HG03175 (cell line): ENCODE results near the gene POLR2L.
A peak's percentile ranks its signal among the peaks of the same experiment; 100 is the strongest.

Experiments
- ATAC-seq: cut with Tn5 transposase; IDR thresholded peaks from one replicate; pipeline ENCODE4 v1.9.1; 2021; ENCODE audit warnings: mild to moderate bottlenecking, moderate library complexity; ENCODE audit not compliant: unreplicated experiment

POLR2L gene

GRCh38 chr11:797296-798092 is 44.8 kb downstream of the POLR2L start:
- ATAC-seq: peak; percentile 44

GRCh38 chr11:796565-797295 is 45.6 kb downstream of the POLR2L start:
- ATAC-seq: no peak

DNA sequence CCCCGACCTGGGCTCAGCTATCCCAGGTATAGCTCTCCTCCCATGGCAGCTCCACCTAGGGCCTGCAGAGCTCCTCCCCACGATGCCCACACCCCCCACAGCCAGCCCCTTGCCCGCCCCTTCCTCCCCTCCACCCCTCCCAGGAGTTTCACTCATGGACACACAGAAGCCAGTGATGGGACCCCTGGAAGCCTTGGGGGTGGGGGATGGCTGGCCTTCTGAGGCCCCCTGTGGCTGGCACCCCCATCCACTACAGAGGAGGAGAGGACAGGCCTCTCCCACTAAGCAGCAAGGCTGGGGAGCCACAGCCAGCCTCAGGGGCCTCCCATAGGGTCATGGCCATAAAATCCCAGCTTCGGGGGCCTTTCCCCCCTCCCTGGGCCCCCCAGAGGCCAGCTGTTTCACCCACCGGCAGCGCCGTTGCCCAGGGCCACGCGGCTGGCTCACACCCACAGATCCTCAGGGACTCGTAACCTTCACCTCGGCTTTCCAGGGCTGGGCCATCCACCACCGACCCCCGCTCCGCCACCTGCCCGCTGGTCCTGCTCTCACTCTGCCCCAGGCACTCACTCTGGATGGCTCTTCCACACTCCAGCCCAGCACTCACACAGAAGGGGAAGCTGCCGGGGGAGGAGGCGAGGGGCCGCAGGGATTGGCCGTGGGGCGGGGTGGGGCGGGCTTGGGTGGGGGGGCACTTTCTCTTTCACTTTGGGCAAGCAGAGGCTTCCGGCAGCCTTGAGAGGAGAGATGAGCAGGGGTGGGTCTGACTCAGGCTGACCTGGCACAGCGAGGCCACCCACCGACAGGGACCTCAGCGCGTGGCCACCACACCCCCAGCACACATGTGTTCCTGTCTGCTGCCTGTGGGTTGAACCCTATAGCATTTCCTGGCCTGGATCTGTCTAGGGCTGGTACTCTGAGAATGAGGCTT is 46.4 kb downstream of the POLR2L start:
- peak; percentile 28 for ATAC-seq

DNA sequence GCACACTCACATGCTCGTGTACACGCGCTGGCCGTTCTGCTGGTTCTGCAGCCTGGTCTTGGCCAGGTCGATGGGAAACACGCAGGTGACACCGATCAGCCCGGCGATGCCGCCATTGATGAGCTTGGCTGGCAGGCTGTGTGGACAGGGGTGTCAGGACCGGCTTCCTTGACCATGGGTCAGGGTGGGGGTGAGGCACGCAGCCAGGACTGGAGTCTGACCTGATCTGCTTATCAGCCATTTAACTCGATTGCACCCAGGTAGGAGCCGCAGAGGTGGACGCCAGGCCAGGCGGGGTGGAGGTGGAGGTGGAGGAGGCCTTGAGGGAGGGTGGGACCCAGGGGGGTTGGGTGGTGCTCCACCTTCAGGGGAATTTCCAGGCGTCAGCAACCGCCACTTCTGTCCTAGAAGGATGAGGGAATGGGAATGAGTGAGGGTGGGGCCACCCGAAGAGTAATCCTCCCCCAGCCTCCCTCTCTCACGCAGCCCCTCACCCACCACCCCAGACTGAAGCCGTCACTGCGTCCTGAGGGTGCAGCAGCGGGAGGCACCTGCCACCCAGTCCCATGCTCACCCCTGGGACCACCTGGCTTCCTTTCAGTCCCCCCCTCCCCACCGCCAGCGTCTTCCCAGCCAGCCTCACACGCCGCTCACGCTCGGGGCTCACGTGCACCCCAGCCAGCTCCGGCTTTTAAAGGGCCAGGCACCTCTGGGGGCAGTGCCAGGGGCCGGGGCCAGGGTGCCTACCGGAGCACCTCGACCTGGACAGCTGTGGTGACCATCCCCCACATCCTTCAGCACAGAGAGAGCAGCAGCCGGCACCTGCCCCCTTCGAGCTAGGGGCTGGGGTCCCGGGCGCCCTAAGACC is 47.3 kb downstream of the POLR2L start:
- ATAC-seq: no peak

DNA sequence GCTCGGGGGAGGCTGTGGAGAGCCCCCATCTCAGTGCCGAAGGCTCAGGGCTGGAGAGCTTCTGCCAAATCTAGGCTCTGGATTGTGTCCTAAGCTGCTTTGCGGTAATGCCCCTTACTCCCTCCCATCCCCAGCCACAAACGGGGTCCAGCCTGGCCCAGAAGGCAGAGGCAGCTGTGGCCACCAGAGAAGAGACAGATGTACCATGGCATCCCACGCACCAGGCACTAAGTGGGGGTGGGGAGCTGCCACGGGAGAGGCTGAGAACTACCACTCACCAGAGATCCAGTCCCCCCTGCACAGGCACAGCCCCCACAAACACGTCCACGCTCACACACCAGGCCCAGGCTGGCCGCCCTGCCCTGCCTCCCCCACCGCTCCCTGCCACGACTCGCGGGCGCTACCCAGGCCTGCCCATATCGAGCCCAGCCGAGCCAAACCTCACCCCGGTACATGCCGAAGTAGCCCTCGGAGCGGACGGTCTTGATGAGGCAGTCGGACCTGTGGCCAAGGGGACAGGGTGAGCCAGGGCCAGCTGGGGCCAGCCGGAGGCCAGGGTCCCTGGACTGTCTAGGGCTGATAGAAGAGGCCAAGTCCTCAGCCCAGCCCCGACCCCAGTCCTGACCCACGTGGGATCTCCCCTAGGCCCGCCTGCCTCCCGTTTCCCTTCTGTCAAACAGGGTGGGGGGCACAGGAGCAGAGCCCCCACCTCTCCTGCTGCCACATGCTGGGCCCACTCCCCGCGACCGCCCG is 48.1 kb downstream of the POLR2L start:
- ATAC-seq: no peak

DNA sequence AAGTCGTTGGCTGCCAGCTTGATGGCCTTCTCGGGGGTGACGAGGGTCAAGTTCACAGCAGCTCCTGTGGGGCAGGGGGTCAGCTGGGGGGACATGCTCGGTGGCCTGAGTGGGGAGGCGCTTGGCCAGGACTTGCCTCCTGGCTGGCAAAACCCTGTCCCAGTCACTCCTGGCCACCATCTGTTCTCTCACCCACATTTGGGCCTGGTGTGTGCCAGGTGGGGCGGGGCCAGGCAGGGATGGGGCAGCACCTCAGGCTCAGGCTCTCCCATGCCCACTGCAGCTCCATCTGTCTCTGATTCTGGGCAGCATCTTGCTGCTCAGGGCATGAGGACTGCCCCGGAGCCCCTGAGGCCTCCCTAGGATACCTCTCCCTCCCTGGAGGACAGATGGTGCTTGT is 48.8 kb downstream of the POLR2L start:
- no peak for ATAC-seq

- no peak for ATAC-seq
Measured at GRCh38 chr11:792873-793272, 49.5 kb downstream of the POLR2L start.

DNA sequence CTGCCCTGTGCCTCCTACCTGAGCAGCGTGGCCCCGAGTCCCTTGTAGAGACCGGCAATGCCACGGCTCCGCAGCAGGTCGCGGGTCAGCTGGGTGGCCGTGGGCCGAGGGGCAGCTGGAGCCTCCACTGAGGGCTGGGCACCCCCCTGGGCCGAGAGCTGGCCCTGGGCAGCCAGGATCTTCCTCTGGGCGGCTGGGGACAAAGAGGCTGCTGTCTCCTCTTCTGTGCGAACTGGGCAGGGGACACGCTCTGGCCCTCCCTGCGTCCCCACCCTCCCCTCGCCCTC is 49.9 kb downstream of the POLR2L start:
- no peak for ATAC-seq

- no peak for ATAC-seq
Measured at GRCh38 chr11:791658-792534, 50.4 kb downstream of the POLR2L start.

DNA sequence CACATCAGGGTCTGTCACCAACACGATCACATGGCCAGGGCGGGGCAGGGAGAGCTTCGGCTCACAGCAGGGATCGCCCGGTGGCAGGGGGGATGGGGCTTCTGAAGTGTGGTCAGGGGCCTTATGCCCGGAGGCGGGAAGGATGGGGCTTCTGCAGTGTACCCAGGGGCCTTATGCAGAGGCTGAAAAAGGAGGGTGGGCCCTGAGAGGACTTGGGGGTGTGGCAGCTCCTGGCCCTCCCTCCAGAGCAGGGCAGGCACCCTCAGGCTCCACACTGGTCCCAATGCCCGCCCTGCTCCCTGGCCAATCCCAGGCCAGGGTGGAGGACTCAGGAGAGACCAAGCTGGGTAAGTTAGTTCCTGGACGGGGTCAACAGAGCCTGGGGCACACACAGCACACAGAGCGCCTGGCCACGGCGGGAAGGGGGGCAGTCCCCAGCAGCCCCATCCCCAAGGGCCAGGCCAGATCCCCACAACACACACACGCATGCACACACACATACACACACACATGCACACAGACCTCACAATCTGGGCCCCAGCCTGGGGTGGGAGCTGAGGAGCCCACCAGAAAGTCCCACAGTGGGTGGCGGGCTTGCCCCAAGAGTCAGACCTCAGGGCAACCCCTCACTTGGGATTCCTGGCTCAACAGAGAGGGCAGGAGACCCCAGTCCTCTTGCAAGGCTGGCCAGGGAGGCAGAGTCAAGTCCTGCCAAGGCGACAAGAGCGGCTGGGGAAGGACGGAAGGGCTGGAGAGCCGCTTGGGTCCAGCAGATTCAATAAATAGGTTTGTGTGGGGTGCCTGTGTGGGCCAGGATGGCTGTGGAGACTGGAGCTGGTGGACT is 51.4 kb downstream of the POLR2L start:
- ATAC-seq: no peak

- ATAC-seq: no peak
Measured at GRCh38 chr11:789943-790342, 52.4 kb downstream of the POLR2L start, which contains the start of gene CEND1. Gene CEND1 (minus strand): TSS chr11:790090. CDS start chr11:788576, 1,514 bp downstream.
